CD14-positive monocyte (primary cell): ENCODE measurements around the gene TMEM86B. TPM values are rescaled to one million over a fixed set of nuclear protein-coding genes. Genes with fewer than 3 reads are reported as not detected.

Experiments used
- DNase-seq, 3 donors: peaks; one replicate each; pipeline ENCODE4 v3.0.0-alpha.2; 2011 to 2022
- H2AFZ ChIP-seq: 2 replicates; pipeline ENCODE4 v1.6.0; 2012; ENCODE audit warnings: mild to moderate bottlenecking, low read depth, low read length, inconsistent platforms; ENCODE audit not compliant: insufficient read depth, poor library complexity, severe bottlenecking
- H3K27ac ChIP-seq, 2 donors: 1 replicate in 1 of 2; 2 replicates in 1 of 2; pipeline ENCODE4 v1.5.1; 2012 to 2013; ENCODE audit warnings: low read length in 2 of 2, control low read depth in 1 of 2, inconsistent platforms in 1 of 2, low read depth in 1 of 2, mild to moderate bottlenecking in 1 of 2
- H3K27me3 ChIP-seq, 2 donors: one replicate each; pipeline versions ENCODE4 v1.6.0 to v1.6.1; 2011 to 2013; ENCODE audit warnings: low read length in 2 of 2; ENCODE audit not compliant: control insufficient read depth in 2 of 2, insufficient read depth in 2 of 2
- H3K36me3 ChIP-seq, 2 donors: replicated peaks in 1 of 2; 1 replicate in 1 of 2; 2 replicates in 1 of 2; pipeline versions ENCODE4 v1.5.1 to v1.6.1; 2012 to 2013; ENCODE audit warnings: low read length in 2 of 2, control low read depth in 1 of 2, inconsistent platforms in 1 of 2, mild to moderate bottlenecking in 1 of 2; ENCODE audit not compliant: insufficient read depth in 2 of 2, control insufficient read depth in 1 of 2
- H3K4me1 ChIP-seq, 2 donors: 1 replicate in 1 of 2; 2 replicates in 1 of 2; pipeline versions ENCODE4 v1.5.1 to v1.6.1; 2012 to 2013; ENCODE audit warnings: low read length in 2 of 2, control low read depth in 1 of 2, inconsistent platforms in 1 of 2, mild to moderate bottlenecking in 1 of 2, moderate library complexity in 1 of 2; ENCODE audit not compliant: insufficient read depth in 2 of 2, control insufficient read depth in 1 of 2
- H3K4me2 ChIP-seq: replicated peaks from 2 replicates; pipeline ENCODE3; 2012; ENCODE audit warnings: low read length, moderate library complexity, mild to moderate bottlenecking; ENCODE audit not compliant: poor library complexity, severe bottlenecking; ENCODE audit errors: extremely low read depth
- H3K4me3 ChIP-seq, 3 experiments: fragments of 200-600 bp in 1 of 3; sonication (generic) in 1 of 3; replicated peaks in 1 of 3; 1 replicate in 2 of 3; 2 replicates in 1 of 3; pipeline ENCODE4 v1.5.1; 2011 to 2013; ENCODE audit warnings: low read length in 3 of 3, mild to moderate bottlenecking in 3 of 3, control low read depth in 2 of 3, low read depth in 2 of 3, inconsistent platforms in 1 of 3, moderate library complexity in 1 of 3
- H3K79me2 ChIP-seq: 2 replicates; pipeline ENCODE4 v1.6.0; 2012; ENCODE audit warnings: mild to moderate bottlenecking, control low read depth, inconsistent platforms, low read length, moderate library complexity; ENCODE audit not compliant: insufficient read depth
- H3K9ac ChIP-seq: 2 replicates; pipeline ENCODE4 v1.6.0; 2017; ENCODE audit warnings: low read length, mild to moderate bottlenecking; ENCODE audit not compliant: insufficient read depth, poor library complexity, severe bottlenecking
- H3K9me3 ChIP-seq, 2 donors: replicated peaks in 1 of 2; 1 replicate in 1 of 2; 2 replicates in 1 of 2; pipeline versions ENCODE4 v1.5.1 to v1.6.1; 2012 to 2013; ENCODE audit warnings: low read length in 2 of 2, control low read depth in 1 of 2; ENCODE audit not compliant: control insufficient read depth in 1 of 2, insufficient read depth in 1 of 2
- H4K20me1 ChIP-seq: 2 replicates; pipeline ENCODE4 v1.6.0; 2012; ENCODE audit warnings: mild to moderate bottlenecking, low read length, control low read depth, moderate library complexity; ENCODE audit not compliant: insufficient read depth
- H3K27ac Mint-ChIP-seq, 7 donors: one replicate each; pipeline ENCODE4 v1.8.0; 2020; ENCODE audit warnings: mild to moderate bottlenecking in 7 of 7, mixed read lengths in 7 of 7, moderate library complexity in 6 of 7, inconsistent platforms in 2 of 7
- H3K27me3 Mint-ChIP-seq, 3 donors: one replicate each; pipeline ENCODE4 v1.8.0; 2021 to 2022; ENCODE audit warnings: low read depth in 3 of 3, mild to moderate bottlenecking in 3 of 3, mixed read lengths in 3 of 3, moderate library complexity in 3 of 3, inconsistent platforms in 1 of 3
- H3K36me3 Mint-ChIP-seq, 2 donors: one replicate each; pipeline ENCODE4 v1.8.0; 2020; ENCODE audit warnings: mixed read lengths in 2 of 2, inconsistent platforms in 1 of 2, mild to moderate bottlenecking in 1 of 2
- H3K4me1 Mint-ChIP-seq: one replicate; pipeline ENCODE4 v1.8.0; 2020; ENCODE audit warnings: mild to moderate bottlenecking, mixed read lengths
- H3K4me3 Mint-ChIP-seq, 2 donors: one replicate each; pipeline ENCODE4 v1.8.0; 2020; ENCODE audit warnings: mild to moderate bottlenecking in 2 of 2, mixed read lengths in 2 of 2, moderate library complexity in 1 of 2
- H3K9me3 Mint-ChIP-seq, 7 donors: one replicate each; pipeline ENCODE4 v1.8.0; 2020 to 2022; ENCODE audit warnings: mixed read lengths in 7 of 7, mild to moderate bottlenecking in 6 of 7, moderate library complexity in 6 of 7, inconsistent platforms in 2 of 7
- CTCF ChIP-seq: fragments of 200-600 bp; IDR thresholded peaks from one replicate; pipeline ENCODE4 v1.8.0; 2022; ENCODE audit warnings: antibody characterized with exemption, mild to moderate bottlenecking
- whole genome bisulfite sequencing: methylation state at CpG from one replicate; pipeline ENCODE4 v1.1.5; 2013; ENCODE audit warnings: missing lambda C conversion rate; ENCODE audit not compliant: insufficient coverage; 5-methylcytosine and 5-hydroxymethylcytosine counted together
- intact Hi-C, 2 donors: fragments of 100-400 bp; cut with micrococcal nuclease; formaldehyde crosslinking; loops; one replicate each; pipeline versions ENCODE4 v1.15.0 to v1.15.1; 2023
- polyA plus RNA-seq, 3 donors: library from polyadenylated mRNA; depleted of rRNA in 1 of 3; unstranded in 2 of 3; stranded (reverse) in 1 of 3; fragments of 300-500 nt in 2 of 3; fragments of >200 nt in 1 of 3; fragmentation: Illumina TruSeq in 2 of 3; gene quantifications; 1 replicate in 2 of 3; 2 replicates in 1 of 3; pipeline ENCODE4 v1.2.3, GENCODE V29; 2012 to 2021

TMEM86B gene
- polyA plus RNA-seq, 3 donors = 0.16 to 10.7 (median 0.38) TPM

- Histone ChIP-seq H3K4me2 (no peak overlapping the region), H3K9me3 (no peaks in the 10 kb centered on the region), H2AFZ (no peak overlapping the region), H3K27ac (no peak overlapping the region), H3K27me3 (no peaks in the 10 kb centered on the region), H3K79me2 (no peaks in the 10 kb centered on the region), H3K4me3 (no peak overlapping the region), H4K20me1 (no peaks in the 10 kb centered on the region), H3K9ac (no peak overlapping the region), H3K4me1 (no peaks in the 10 kb centered on the region), H3K36me3 (no peaks in the 10 kb centered on the region)
- Mint-ChIP-seq H3K36me3 (no peaks in the 10 kb centered on the region), H3K9me3 (no peaks in the 10 kb centered on the region), H3K4me3 (peak overlapping the region in 1 of 2 donors; percentile 39), H3K27ac (peak overlapping the region in 2 of 7 donors; percentile 11 to 35), H3K4me1 (no peaks in the 10 kb centered on the region), H3K27me3 (peaks cover 3 to 27% (median 19%) of the 10 kb centered on the region in 3 donors)
- WGBS = 80% methylated on average over 4 of the region's 5 CpGs
- no peak for DNase-seq
- no peak for TF ChIP-seq CTCF
- intact Hi-C loops = no loop called here
Observed at GRCh38 chr19:55199620-55200204, 28.9 kb downstream of the TMEM86B start.

GRCh38 chr19:55198651-55199050 lies 29.9 kb downstream of the TMEM86B start:
- Histone ChIP-seq H3K9me3 (no peaks in the 10 kb centered on the region), H3K9ac (no peak overlapping the region), H3K79me2 (no peaks in the 10 kb centered on the region), H3K27ac (no peak overlapping the region), H3K4me2 (no peak overlapping the region), H2AFZ (no peak overlapping the region), H4K20me1 (no peaks in the 10 kb centered on the region), H3K4me1 (no peaks in the 10 kb centered on the region), H3K27me3 (no peaks in the 10 kb centered on the region), H3K4me3 (no peak overlapping the region), H3K36me3 (no peaks in the 10 kb centered on the region)
- no peak for DNase-seq
- intact Hi-C loops = no loop called here
- no peak overlapping the region for H3K4me3 Mint-ChIP-seq
- no peak for TF ChIP-seq CTCF
- H3K9me3 Mint-ChIP-seq = no peaks in the 10 kb centered on the region
- peaks cover 2% of the 10 kb centered on the region for H3K4me1 Mint-ChIP-seq
- no peak overlapping the region for H3K27ac Mint-ChIP-seq
- H3K27me3 Mint-ChIP-seq = peaks cover 7 to 30% (median 13%) of the 10 kb centered on the region in 3 donors
- no peaks in the 10 kb centered on the region for H3K36me3 Mint-ChIP-seq
- WGBS = 58% methylated on average over 5 of the region's 5 CpGs
